Measurements from ENCODE around the gene FBRSL1. TPM values are rescaled to one million over a fixed set of nuclear protein-coding genes. Genes with fewer than 3 reads are reported as not detected.

Gene FBRSL1
- total and polyA plus RNA-seq, 2 donors (not counting 3 experiments of a cell fraction or from before 2014, with no cell fraction given), result 19.3 to 79.8 TPM

Other genes with a start within 250 kb of the FBRSL1 start
- 0.73 TPM in 1 of 2 replicates, not detected in the other for gene GALNT9, start 160.6 kb upstream of the FBRSL1 start, total RNA-seq
- 0.06 and 0.14 TPM in 2 replicates for gene GALNT9, start 160.6 kb upstream of the FBRSL1 start, polyA plus RNA-seq
- gene LRCOL1, start 120.4 kb downstream of the FBRSL1 start, total RNA-seq, result 1.2 TPM in 1 of 2 replicates, not detected in the other
- 1.1 and 1.5 TPM in 2 replicates for gene LRCOL1, start 120.4 kb downstream of the FBRSL1 start, polyA plus RNA-seq
- gene P2RX2, start 128.6 kb downstream of the FBRSL1 start, total RNA-seq, result not detected in 2 replicates
- not detected in 2 replicates for gene P2RX2, start 128.6 kb downstream of the FBRSL1 start, polyA plus RNA-seq
- gene POLE, start 197.2 kb downstream of the FBRSL1 start, total RNA-seq, result 73.7 and 82.7 TPM in 2 replicates
- 22.9 and 27.5 TPM in 2 replicates for gene POLE, start 197.2 kb downstream of the FBRSL1 start, polyA plus RNA-seq
- gene PXMP2, start 197.4 kb downstream of the FBRSL1 start, total RNA-seq, result 21.1 and 24.0 TPM in 2 replicates
- gene PXMP2, start 197.4 kb downstream of the FBRSL1 start, polyA plus RNA-seq, result 31.5 and 32.8 TPM in 2 replicates
- 45.7 and 52.8 TPM in 2 replicates for gene PGAM5, start 220.7 kb downstream of the FBRSL1 start, total RNA-seq
- gene PGAM5, start 220.7 kb downstream of the FBRSL1 start, polyA plus RNA-seq, result 23.1 and 34.1 TPM in 2 replicates